Ovary (tissue), 9 donors: ENCODE data around the gene CASK. TPM values are rescaled to one million over a fixed set of nuclear protein-coding genes. Genes with fewer than 3 reads are reported as not detected.

Experiments used
- DNase-seq, 5 donors: peaks; one replicate each; pipeline ENCODE4 v3.0.0-alpha.2; 2019 to 2020
- H3K27ac ChIP-seq, 2 donors: fragments of 200-600 bp; one replicate each; pipeline versions ENCODE4 v1.5.1 to v1.8.0; 2019 to 2022
- H3K27me3 ChIP-seq: fragments of 200-600 bp; one replicate; pipeline ENCODE4 v1.8.0; 2022
- H3K36me3 ChIP-seq: fragments of 200-600 bp; sonication (generic); one replicate; pipeline ENCODE4 v1.5.1; 2019
- H3K4me1 ChIP-seq: one replicate; pipeline ENCODE4 v1.8.1; 2013; ENCODE audit warnings: mild to moderate bottlenecking, moderate library complexity; ENCODE audit not compliant: insufficient read depth
- H3K4me3 ChIP-seq: fragments of 200-600 bp; sonication (generic); one replicate; pipeline ENCODE4 v1.5.1; 2017
- H3K9me3 ChIP-seq, 2 donors: fragments of 200-600 bp in 1 of 2; sonication (generic) in 1 of 2; one replicate each; pipeline versions ENCODE4 v1.5.1 to v1.8.1; 2013 to 2019; ENCODE audit warnings: mild to moderate bottlenecking in 1 of 2, moderate library complexity in 1 of 2
- CTCF ChIP-seq, 3 donors: fragments of 450-650 bp in 2 of 3; fragments of 200-600 bp in 1 of 3; IDR thresholded peaks; one replicate each; pipeline versions ENCODE4 v1.5.1 to v1.8.0; 2016 to 2022; ENCODE audit warnings: antibody characterized with exemption in 3 of 3, mild to moderate bottlenecking in 1 of 3
- EP300 ChIP-seq: sonication (generic); formaldehyde crosslinking; IDR thresholded peaks from one replicate; pipeline ENCODE4 v1.6.1; 2017; ENCODE audit warnings: antibody characterized with exemption
- POLR2A ChIP-seq: fragments of 450-650 bp; IDR thresholded peaks from one replicate; pipeline ENCODE4 v1.6.1; 2017; ENCODE audit warnings: antibody characterized with exemption, mild to moderate bottlenecking, moderate library complexity
- WGBS, 3 donors: extraction: QIAGEN DNeasy Blood & Tissue Kit in 1 of 3; methylation state at CpG; one replicate each; pipeline versions ENCODE4 v1.1.5 to v1.1.7; 2013 to 2017; 5-methylcytosine and 5-hydroxymethylcytosine counted together
- intact Hi-C, 4 donors: fragments of 100-400 bp; cut with DNase I; formaldehyde crosslinking; loops; one replicate each; pipeline versions ENCODE4 v1.11.0 to v1.15.1; 2022 to 2023
- polyA plus RNA-seq, 2 donors: library from polyadenylated mRNA; stranded (reverse); fragments of 200-250 nt in 1 of 2; fragments of 350-450 nt in 1 of 2; fragmentation: Illumina TruSeq in 1 of 2; extraction: RNeasy Lipid Tissue Mini Kit (QIAGEN cat#74804) in 1 of 2; gene quantifications; one replicate each; pipeline ENCODE4 v1.2.3, GENCODE V29; 2013 to 2014
- total RNA-seq, 7 donors: library from RNA; depleted of rRNA in 2 of 7; stranded (reverse); fragments of >200 nt in 2 of 7; fragmentation: NEBNext Ultra II Directional in 3 of 7; extraction: Animal tissue kit (Norgen Biotek cat#: 25700) in 3 of 7; gene quantifications; one replicate each; pipeline versions ENCODE4 v1.1.0 to v1.2.4, GENCODE V29; 2016 to 2023
- donor health status: DM: no; HTN: no; CAD: no; lungs with moderate emphysema.
- donor health status: DM: no; HTN: no; CAD: no.
- donor health status: Bipolar disorder and iron deficiency.
- donor health status: DM: yes; HTN: yes; CAD: no.
- donor health status: DM: no; HTN: no; CAD: no.
- donor health status: DM: yes; HTN: yes; CAD: no.

CASK gene
- total and polyA plus RNA-seq, 9 donors = 11.3 to 70.9 (median 36.8) TPM

- no peaks in the 10 kb centered on the region for H3K9me3 ChIP-seq
- no peaks in the 10 kb centered on the region for H3K4me1 ChIP-seq
- H3K27me3 ChIP-seq = no peaks in the 10 kb centered on the region
- intact Hi-C loops = no loop called here
- no peak overlapping the region for H3K4me3 ChIP-seq
- TF ChIP-seq POLR2A = no peak
- no peak overlapping the region for H3K27ac ChIP-seq
- H3K36me3 ChIP-seq = no peaks in the 10 kb centered on the region
- no peak for DNase-seq
- 85 to 88% (median 85%) methylated on average over 2 of the region's 2 CpGs for WGBS, 3 donors
Observed at GRCh38 chrX:41758401-41758800, 165.0 kb downstream of the CASK start.

GRCh38 chrX:41750716-41751115 lies 172.6 kb downstream of the CASK start:
- no peak overlapping the region for H3K27ac ChIP-seq

GRCh38 chrX:41739871-41740270 lies 183.5 kb downstream of the CASK start:
- Histone ChIP-seq H3K27ac (no peak overlapping the region), H3K36me3 (no peaks in the 10 kb centered on the region), H3K27me3 (no peaks in the 10 kb centered on the region), H3K9me3 (no peaks in the 10 kb centered on the region), H3K4me3 (no peak overlapping the region), H3K4me1 (no peaks in the 10 kb centered on the region)
- TF ChIP-seq CTCF (IDR thresholded peaks at IDR 0.05) (no peak), POLR2A (no peak)
- 78 to 94% (median 86%) methylated on average over 1 of the region's 1 CpG for WGBS, 3 donors
- intact Hi-C loops = no loop called here
- DNase-seq = no peak

More at GRCh38 chrX:41750716-41751115, 172.6 kb downstream of the CASK start:
- no peak for DNase-seq
- no peaks in the 10 kb centered on the region for H3K27me3 ChIP-seq
- no peak overlapping the region for H3K4me3 ChIP-seq
- no peaks in the 10 kb centered on the region for H3K9me3 ChIP-seq
- 57 to 66% (median 60%) methylated on average over 3 of the region's 3 CpGs for WGBS, 3 donors
- intact Hi-C loops = no loop called here
- no peaks in the 10 kb centered on the region for H3K4me1 ChIP-seq
- no peaks in the 10 kb centered on the region for H3K36me3 ChIP-seq
- no peak for TF ChIP-seq CTCF (IDR thresholded peaks at IDR 0.05)
- no peak for TF ChIP-seq POLR2A
- no peak for TF ChIP-seq EP300

- no peaks in the 10 kb centered on the region for H3K27me3 ChIP-seq
Observed at GRCh38 chrX:41737065-41737464, 186.3 kb downstream of the CASK start.

GRCh38 chrX:41734530-41734929 lies 188.8 kb downstream of the CASK start:
- no peak overlapping the region for H3K27ac ChIP-seq
- no peaks in the 10 kb centered on the region for H3K36me3 ChIP-seq
- TF ChIP-seq EP300 (no peak), CTCF (IDR thresholded peaks at IDR 0.05) (no peak)
- no peaks in the 10 kb centered on the region for H3K27me3 ChIP-seq
- H3K4me1 ChIP-seq = no peaks in the 10 kb centered on the region
- H3K4me3 ChIP-seq = no peak overlapping the region
- intact Hi-C loops = no loop called here
- H3K9me3 ChIP-seq = no peaks in the 10 kb centered on the region
- WGBS, 3 donors = 9 to 23% (median 15%) methylated on average over 1 of the region's 1 CpG
- DNase-seq = no peak

More at GRCh38 chrX:41737065-41737464, 186.3 kb downstream of the CASK start:
- Histone ChIP-seq H3K9me3 (no peaks in the 10 kb centered on the region), H3K4me3 (no peak overlapping the region), H3K36me3 (no peaks in the 10 kb centered on the region), H3K4me1 (no peaks in the 10 kb centered on the region), H3K27ac (no peak overlapping the region)
- DNase-seq = no peak
- no peak for TF ChIP-seq CTCF (IDR thresholded peaks at IDR 0.05)
- TF ChIP-seq EP300 = no peak
- no peak for TF ChIP-seq POLR2A
- intact Hi-C loops = no loop called here
- WGBS, 3 donors = 73 to 82% (median 79%) methylated on average over 7 of the region's 7 CpGs
